GM12878 (cell line): ENCODE results near the gene PPM1E.

Experiments
- BHLHE40 ChIP-seq, 2 experiments: fragments of 450-650 bp in 1 of 2; IDR thresholded peaks; 2 replicates each; pipeline ENCODE4 v1.6.1; 2011 to 2017; ENCODE audit warnings: low read depth in 2 of 2, borderline replicate concordance in 1 of 2, improper control_type of control experiment in 1 of 2, low read length in 1 of 2, mild to moderate bottlenecking in 1 of 2
- CEBPB ChIP-seq, 2 experiments: fragments of 150-350 bp in 1 of 2; IDR thresholded peaks; 2 replicates each; pipeline ENCODE4 v1.6.1; 2012 to 2014; ENCODE audit warnings: low read depth in 2 of 2, low read length in 2 of 2, borderline replicate concordance in 1 of 2, inconsistent platforms in 1 of 2
- CHD4 ChIP-seq: fragments of 200-600 bp; sonication (generic); IDR thresholded peaks from 2 replicates; pipeline ENCODE4 v1.6.1; 2016; ENCODE audit warnings: mild to moderate bottlenecking
- EZH2 ChIP-seq: IDR thresholded peaks from 2 replicates; pipeline ENCODE4 v1.6.1; 2012; ENCODE audit warnings: low read depth, mild to moderate bottlenecking, control low read depth, inconsistent platforms, low read length, borderline replicate concordance; ENCODE audit not compliant: control insufficient read depth
- NFIC ChIP-seq: IDR thresholded peaks from 2 replicates; pipeline ENCODE4 v1.6.1; 2012; ENCODE audit warnings: low read depth, mild to moderate bottlenecking, inconsistent platforms, low read length, moderate library complexity
- POLR2AphosphoS5 ChIP-seq: IDR thresholded peaks from 2 replicates; pipeline ENCODE4 v1.6.1; 2011; ENCODE audit warnings: mild to moderate bottlenecking, low read length, inconsistent platforms
- SUZ12 ChIP-seq: fragments of 200-600 bp; sonication (generic); IDR thresholded peaks from one replicate; pipeline ENCODE4 v1.6.1; 2018; ENCODE audit warnings: antibody characterized with exemption, mild to moderate bottlenecking; ENCODE audit not compliant: unreplicated experiment
- TF ChIP-seq, protein P1 (sequence below), 3 experiments: IDR thresholded peaks in 2 of 3; conservative IDR thresholded peaks in 1 of 3; 2 replicates each; pipeline ENCODE4 v1.5.1; 2011; ENCODE audit warnings: low read depth in 3 of 3, low read length in 3 of 3, mild to moderate bottlenecking in 3 of 3, control low read depth in 2 of 3, moderate library complexity in 2 of 3, inconsistent platforms in 1 of 3, mixed read lengths in 1 of 3; ENCODE audit not compliant: control insufficient read depth in 2 of 3, insufficient read depth in 1 of 3; ENCODE audit errors: extremely low read depth in 1 of 3
- TF ChIP-seq, protein P2 (sequence below): IDR thresholded peaks from 2 replicates; pipeline ENCODE4 v1.6.1; 2012; ENCODE audit warnings: low read depth, low read length, improper control_type of control experiment

DNA sequence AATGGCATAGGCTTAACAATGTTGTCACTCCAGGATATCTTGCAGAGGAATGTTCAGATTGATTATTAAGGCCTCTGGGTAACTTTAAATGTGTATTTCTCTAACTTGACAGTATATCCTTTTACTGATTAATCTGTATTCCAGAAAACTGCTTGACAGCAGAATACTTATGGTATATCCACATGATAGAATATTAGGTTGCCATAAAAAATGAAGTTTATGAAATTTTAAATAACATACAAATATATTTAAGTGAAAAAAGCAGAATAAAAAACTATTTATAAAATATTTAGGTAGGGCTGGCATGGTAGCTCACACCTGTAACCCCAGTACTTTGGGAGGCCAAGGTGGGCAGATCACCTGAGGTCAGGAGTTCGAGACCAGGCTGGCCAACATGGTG is 244.4 kb downstream of the PPM1E start:
- no peak for TF ChIP-seq CHD4
- no peak for TF ChIP-seq EZH2
- no peak for TF ChIP-seq BHLHE40 (IDR thresholded peaks at IDR 0.05; ENCODE audit: borderline replicate concordance in 1 of 2, low read depth in 2 of 2, low read length in 1 of 2)
- no peak for TF ChIP-seq NFIC
- no peak for TF ChIP-seq POLR2AphosphoS5
- TF ChIP-seq, protein P1, sequence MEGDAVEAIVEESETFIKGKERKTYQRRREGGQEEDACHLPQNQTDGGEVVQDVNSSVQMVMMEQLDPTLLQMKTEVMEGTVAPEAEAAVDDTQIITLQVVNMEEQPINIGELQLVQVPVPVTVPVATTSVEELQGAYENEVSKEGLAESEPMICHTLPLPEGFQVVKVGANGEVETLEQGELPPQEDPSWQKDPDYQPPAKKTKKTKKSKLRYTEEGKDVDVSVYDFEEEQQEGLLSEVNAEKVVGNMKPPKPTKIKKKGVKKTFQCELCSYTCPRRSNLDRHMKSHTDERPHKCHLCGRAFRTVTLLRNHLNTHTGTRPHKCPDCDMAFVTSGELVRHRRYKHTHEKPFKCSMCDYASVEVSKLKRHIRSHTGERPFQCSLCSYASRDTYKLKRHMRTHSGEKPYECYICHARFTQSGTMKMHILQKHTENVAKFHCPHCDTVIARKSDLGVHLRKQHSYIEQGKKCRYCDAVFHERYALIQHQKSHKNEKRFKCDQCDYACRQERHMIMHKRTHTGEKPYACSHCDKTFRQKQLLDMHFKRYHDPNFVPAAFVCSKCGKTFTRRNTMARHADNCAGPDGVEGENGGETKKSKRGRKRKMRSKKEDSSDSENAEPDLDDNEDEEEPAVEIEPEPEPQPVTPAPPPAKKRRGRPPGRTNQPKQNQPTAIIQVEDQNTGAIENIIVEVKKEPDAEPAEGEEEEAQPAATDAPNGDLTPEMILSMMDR (IDR thresholded peaks at IDR 0.05 in 2 of 3, conservative IDR thresholded peaks at IDR 0.05 in 1 of 3; ENCODE audit: control insufficient read depth in 2 of 3, extremely low read depth in 1 of 3, insufficient read depth in 1 of 3, low read depth in 3 of 3, low read length in 3 of 3), result no peak
- TF ChIP-seq, protein P2, sequence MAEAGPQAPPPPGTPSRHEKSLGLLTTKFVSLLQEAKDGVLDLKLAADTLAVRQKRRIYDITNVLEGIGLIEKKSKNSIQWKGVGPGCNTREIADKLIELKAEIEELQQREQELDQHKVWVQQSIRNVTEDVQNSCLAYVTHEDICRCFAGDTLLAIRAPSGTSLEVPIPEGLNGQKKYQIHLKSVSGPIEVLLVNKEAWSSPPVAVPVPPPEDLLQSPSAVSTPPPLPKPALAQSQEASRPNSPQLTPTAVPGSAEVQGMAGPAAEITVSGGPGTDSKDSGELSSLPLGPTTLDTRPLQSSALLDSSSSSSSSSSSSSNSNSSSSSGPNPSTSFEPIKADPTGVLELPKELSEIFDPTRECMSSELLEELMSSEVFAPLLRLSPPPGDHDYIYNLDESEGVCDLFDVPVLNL, result no peak
- no peak for TF ChIP-seq SUZ12
- TF ChIP-seq CEBPB (IDR thresholded peaks at IDR 0.05; ENCODE audit: borderline replicate concordance in 1 of 2, low read depth in 2 of 2, low read length in 2 of 2), result no peak
